CD14-positive monocyte (primary cell): Measurements from ENCODE around the gene ATP2A2. TPM values are rescaled to one million over a fixed set of nuclear protein-coding genes. Genes with fewer than 3 reads are reported as not detected.
A peak's percentile ranks its signal among the peaks of the same experiment; 100 is the strongest.

Source experiments
- DNase-seq, 3 donors: peaks; one replicate each; pipeline ENCODE4 v3.0.0-alpha.2; 2011 to 2022
- H2AFZ ChIP-seq: 2 replicates; pipeline ENCODE4 v1.6.0; 2012; ENCODE audit warnings: mild to moderate bottlenecking, low read depth, low read length, inconsistent platforms; ENCODE audit not compliant: insufficient read depth, poor library complexity, severe bottlenecking
- H3K27ac ChIP-seq, 2 donors: 1 replicate in 1 of 2; 2 replicates in 1 of 2; pipeline ENCODE4 v1.5.1; 2012 to 2013; ENCODE audit warnings: low read length in 2 of 2, control low read depth in 1 of 2, inconsistent platforms in 1 of 2, low read depth in 1 of 2, mild to moderate bottlenecking in 1 of 2
- H3K27me3 ChIP-seq, 2 donors: one replicate each; pipeline versions ENCODE4 v1.6.0 to v1.6.1; 2011 to 2013; ENCODE audit warnings: low read length in 2 of 2; ENCODE audit not compliant: control insufficient read depth in 2 of 2, insufficient read depth in 2 of 2
- H3K36me3 ChIP-seq, 2 donors: replicated peaks in 1 of 2; 1 replicate in 1 of 2; 2 replicates in 1 of 2; pipeline versions ENCODE4 v1.5.1 to v1.6.1; 2012 to 2013; ENCODE audit warnings: low read length in 2 of 2, control low read depth in 1 of 2, inconsistent platforms in 1 of 2, mild to moderate bottlenecking in 1 of 2; ENCODE audit not compliant: insufficient read depth in 2 of 2, control insufficient read depth in 1 of 2
- H3K4me1 ChIP-seq, 2 donors: 1 replicate in 1 of 2; 2 replicates in 1 of 2; pipeline versions ENCODE4 v1.5.1 to v1.6.1; 2012 to 2013; ENCODE audit warnings: low read length in 2 of 2, control low read depth in 1 of 2, inconsistent platforms in 1 of 2, mild to moderate bottlenecking in 1 of 2, moderate library complexity in 1 of 2; ENCODE audit not compliant: insufficient read depth in 2 of 2, control insufficient read depth in 1 of 2
- H3K4me2 ChIP-seq: replicated peaks from 2 replicates; pipeline ENCODE3; 2012; ENCODE audit warnings: low read length, moderate library complexity, mild to moderate bottlenecking; ENCODE audit not compliant: poor library complexity, severe bottlenecking; ENCODE audit errors: extremely low read depth
- H3K4me3 ChIP-seq, 3 experiments: fragments of 200-600 bp in 1 of 3; sonication (generic) in 1 of 3; replicated peaks in 1 of 3; 1 replicate in 2 of 3; 2 replicates in 1 of 3; pipeline ENCODE4 v1.5.1; 2011 to 2013; ENCODE audit warnings: low read length in 3 of 3, mild to moderate bottlenecking in 3 of 3, control low read depth in 2 of 3, low read depth in 2 of 3, inconsistent platforms in 1 of 3, moderate library complexity in 1 of 3
- H3K79me2 ChIP-seq: 2 replicates; pipeline ENCODE4 v1.6.0; 2012; ENCODE audit warnings: mild to moderate bottlenecking, control low read depth, inconsistent platforms, low read length, moderate library complexity; ENCODE audit not compliant: insufficient read depth
- H3K9ac ChIP-seq: 2 replicates; pipeline ENCODE4 v1.6.0; 2017; ENCODE audit warnings: low read length, mild to moderate bottlenecking; ENCODE audit not compliant: insufficient read depth, poor library complexity, severe bottlenecking
- H3K9me3 ChIP-seq, 2 donors: replicated peaks in 1 of 2; 1 replicate in 1 of 2; 2 replicates in 1 of 2; pipeline versions ENCODE4 v1.5.1 to v1.6.1; 2012 to 2013; ENCODE audit warnings: low read length in 2 of 2, control low read depth in 1 of 2; ENCODE audit not compliant: control insufficient read depth in 1 of 2, insufficient read depth in 1 of 2
- H4K20me1 ChIP-seq: 2 replicates; pipeline ENCODE4 v1.6.0; 2012; ENCODE audit warnings: mild to moderate bottlenecking, low read length, control low read depth, moderate library complexity; ENCODE audit not compliant: insufficient read depth
- H3K27ac Mint-ChIP-seq, 7 donors: one replicate each; pipeline ENCODE4 v1.8.0; 2020; ENCODE audit warnings: mild to moderate bottlenecking in 7 of 7, mixed read lengths in 7 of 7, moderate library complexity in 6 of 7, inconsistent platforms in 2 of 7
- H3K27me3 Mint-ChIP-seq, 3 donors: one replicate each; pipeline ENCODE4 v1.8.0; 2021 to 2022; ENCODE audit warnings: low read depth in 3 of 3, mild to moderate bottlenecking in 3 of 3, mixed read lengths in 3 of 3, moderate library complexity in 3 of 3, inconsistent platforms in 1 of 3
- H3K36me3 Mint-ChIP-seq, 2 donors: one replicate each; pipeline ENCODE4 v1.8.0; 2020; ENCODE audit warnings: mixed read lengths in 2 of 2, inconsistent platforms in 1 of 2, mild to moderate bottlenecking in 1 of 2
- H3K4me1 Mint-ChIP-seq: one replicate; pipeline ENCODE4 v1.8.0; 2020; ENCODE audit warnings: mild to moderate bottlenecking, mixed read lengths
- H3K4me3 Mint-ChIP-seq, 2 donors: one replicate each; pipeline ENCODE4 v1.8.0; 2020; ENCODE audit warnings: mild to moderate bottlenecking in 2 of 2, mixed read lengths in 2 of 2, moderate library complexity in 1 of 2
- H3K9me3 Mint-ChIP-seq, 7 donors: one replicate each; pipeline ENCODE4 v1.8.0; 2020 to 2022; ENCODE audit warnings: mixed read lengths in 7 of 7, mild to moderate bottlenecking in 6 of 7, moderate library complexity in 6 of 7, inconsistent platforms in 2 of 7
- CTCF ChIP-seq: fragments of 200-600 bp; IDR thresholded peaks from one replicate; pipeline ENCODE4 v1.8.0; 2022; ENCODE audit warnings: antibody characterized with exemption, mild to moderate bottlenecking
- WGBS: methylation state at CpG from one replicate; pipeline ENCODE4 v1.1.5; 2013; ENCODE audit warnings: missing lambda C conversion rate; ENCODE audit not compliant: insufficient coverage; 5-methylcytosine and 5-hydroxymethylcytosine counted together
- intact Hi-C, 2 donors: fragments of 100-400 bp; cut with micrococcal nuclease; formaldehyde crosslinking; loops; one replicate each; pipeline versions ENCODE4 v1.15.0 to v1.15.1; 2023
- polyA plus RNA-seq, 3 donors: library from polyadenylated mRNA; depleted of rRNA in 1 of 3; unstranded in 2 of 3; stranded (reverse) in 1 of 3; fragments of 300-500 nt in 2 of 3; fragments of >200 nt in 1 of 3; fragmentation: Illumina TruSeq in 2 of 3; gene quantifications; 1 replicate in 2 of 3; 2 replicates in 1 of 3; pipeline ENCODE4 v1.2.3, GENCODE V29; 2012 to 2021

The ATP2A2 gene
- polyA plus RNA-seq, 3 donors = 4.5 to 83.1 (median 6.9) TPM

- H3K4me3 ChIP-seq = no peak overlapping the region
- no peaks in the 10 kb centered on the region for H3K79me2 ChIP-seq
- H3K9me3 ChIP-seq = no peaks in the 10 kb centered on the region
- Mint-ChIP-seq H3K27me3 (peaks cover 2 to 4% (median 2%) of the 10 kb centered on the region in 3 donors), H3K36me3 (peaks cover 30 to 36% of the 10 kb centered on the region in 2 donors), H3K4me3 (no peak overlapping the region), H3K4me1 (peaks cover 41% of the 10 kb centered on the region), H3K9me3 (peaks cover 0 to 2% (median 0%) of the 10 kb centered on the region in 7 donors), H3K27ac (peak overlapping the region in 2 of 7 donors; percentile 23 to 46)
- no peak for TF ChIP-seq CTCF
- H3K27ac ChIP-seq = no peak overlapping the region
- no peak overlapping the region for H3K9ac ChIP-seq
- intact Hi-C loops = no loop called here
- peaks cover 27% of the 10 kb centered on the region for H4K20me1 ChIP-seq
- H2AFZ ChIP-seq = no peak overlapping the region
- peaks cover 24 to 30% of the 10 kb centered on the region in 2 donors for H3K4me1 ChIP-seq
- peaks cover 15 to 40% of the 10 kb centered on the region in 2 donors for H3K36me3 ChIP-seq
- H3K27me3 ChIP-seq = no peaks in the 10 kb centered on the region
- DNase-seq = no peak
- WGBS = no CpG with 5 or more reads among the region's 3 CpGs
- no peak overlapping the region for H3K4me2 ChIP-seq
Observed at GRCh38 chr12:110352401-110352800, 71.4 kb downstream of the ATP2A2 start.

- Mint-ChIP-seq H3K9me3 (peaks cover 0 to 2% (median 0%) of the 10 kb centered on the region in 7 donors), H3K27ac (peak overlapping the region in 2 of 7 donors; percentile 12 to 21)
- no peak overlapping the region for H3K9ac ChIP-seq
Observed at GRCh38 chr12:110353211-110353965, 72.3 kb downstream of the ATP2A2 start.

More at GRCh38 chr12:110353211-110353965, 72.3 kb downstream of the ATP2A2 start:
- Histone ChIP-seq H2AFZ (no peak overlapping the region), H3K79me2 (no peaks in the 10 kb centered on the region), H3K36me3 (peaks cover 5 to 30% of the 10 kb centered on the region in 2 donors), H3K9me3 (no peaks in the 10 kb centered on the region), H4K20me1 (peaks cover 18% of the 10 kb centered on the region), H3K4me1 (peaks cover 24 to 29% of the 10 kb centered on the region in 2 donors), H3K27ac (no peak overlapping the region), H3K4me2 (no peak overlapping the region), H3K27me3 (no peaks in the 10 kb centered on the region), H3K4me3 (no peak overlapping the region)
- DNase-seq = no peak
- Mint-ChIP-seq H3K4me1 (peaks cover 37% of the 10 kb centered on the region), H3K27me3 (peaks cover 2 to 4% (median 2%) of the 10 kb centered on the region in 3 donors), H3K4me3 (no peak overlapping the region), H3K36me3 (peaks cover 22 to 26% of the 10 kb centered on the region in 2 donors)
- TF ChIP-seq CTCF = no peak
- intact Hi-C loops = no loop called here
- 77% methylated on average over 7 of the region's 13 CpGs for WGBS
